ENCODE data around the gene DEDD.

- TF ChIP-seq GATA2 (IDR thresholded peaks at IDR 0.05; ENCODE audit: low read depth, low read length) (no peak), GATA3 (IDR thresholded peaks at IDR 0.05; ENCODE audit: low read depth, low read length) (no peak)
Observed at GRCh38 chr1:161139766-161140165, 7.3 kb upstream of the DEDD start.
